Transverse colon (tissue), 4 donors: ENCODE measurements around the gene CNTN1. TPM values are rescaled to one million over a fixed set of nuclear protein-coding genes. Genes with fewer than 3 reads are reported as not detected.

Experiments used
- DNase-seq: peaks from one replicate; pipeline ENCODE4 v3.0.0-alpha.2; 2019
- H3K27ac ChIP-seq, 4 donors: fragments of 200-600 bp; sonication (generic); 2 replicates each; pipeline ENCODE4 v1.5.1; 2016 to 2018; ENCODE audit warnings: inconsistent platforms in 4 of 4
- H3K27me3 ChIP-seq: fragments of 200-600 bp; sonication (generic); 2 replicates; pipeline ENCODE4 v1.5.1; 2017; ENCODE audit warnings: inconsistent platforms
- H3K36me3 ChIP-seq, 4 donors: fragments of 200-600 bp; sonication (generic); 2 replicates each; pipeline ENCODE4 v1.5.1; 2017 to 2019; ENCODE audit warnings: inconsistent platforms in 4 of 4
- H3K4me1 ChIP-seq, 4 donors: fragments of 200-600 bp; sonication (generic); 2 replicates each; pipeline ENCODE4 v1.5.1; 2017 to 2020; ENCODE audit warnings: inconsistent platforms in 4 of 4
- H3K4me3 ChIP-seq, 4 donors: fragments of 200-600 bp; sonication (generic); 1 replicate in 1 of 4; 2 replicates in 3 of 4; pipeline versions ENCODE4 v1.5.1 to v1.6.1; 2017 to 2019; ENCODE audit warnings: inconsistent platforms in 4 of 4
- H3K9me3 ChIP-seq, 2 donors: fragments of 200-600 bp; sonication (generic); 2 replicates each; pipeline ENCODE4 v1.5.1; 2017 to 2019; ENCODE audit warnings: inconsistent platforms in 2 of 2
- EP300 ChIP-seq: sonication (generic); formaldehyde crosslinking; IDR thresholded peaks from one replicate; pipeline ENCODE4 v1.6.1; 2017; ENCODE audit warnings: antibody characterized with exemption, low read depth
- POLR2A ChIP-seq: fragments of 450-650 bp; IDR thresholded peaks from one replicate; pipeline ENCODE4 v1.6.1; 2016; ENCODE audit warnings: antibody characterized with exemption, mild to moderate bottlenecking, moderate library complexity
- POLR2AphosphoS5 ChIP-seq, 3 donors: sonication (generic); formaldehyde crosslinking; IDR thresholded peaks; one replicate each; pipeline ENCODE4 v1.6.1; 2016; ENCODE audit warnings: antibody characterized with exemption in 3 of 3
- WGBS, 2 donors: methylation state at CpG; one replicate each; pipeline ENCODE4 v1.1.5; 2018; ENCODE audit warnings: low coverage in 1 of 2; 5-methylcytosine and 5-hydroxymethylcytosine counted together
- in situ Hi-C, 4 donors: fragments of 200-750 bp; cut with MboI; loops; one replicate each; pipeline versions ENCODE4 v1.15.0 to v1.15.1; 2017; ENCODE audit warnings: low sequenced_read_pairs in 3 of 4, low pct_ligation_motif_present in 1 of 4, low pct_unique_long_range_greater_than_20kb in 1 of 4
- intact Hi-C: fragments of 100-400 bp; cut with DNase I; formaldehyde crosslinking; loops from one replicate; pipeline ENCODE4 v1.15.1; 2023; ENCODE audit warnings: low total_unique reads
- total RNA-seq, 4 donors: library from RNA; depleted of rRNA; stranded (reverse); fragments of >200 nt; gene quantifications; one replicate each; pipeline ENCODE4 v1.1.0, GENCODE V29; 2016
- TF ChIP-seq, protein P1 (sequence below), 5 experiments: fragments of 200-600 bp in 3 of 5; fragments of 450-650 bp in 2 of 5; sonication (generic) in 3 of 5; IDR thresholded peaks; 1 replicate in 2 of 5; 2 replicates in 3 of 5; pipeline ENCODE4 v1.5.1; 2016 to 2017; ENCODE audit warnings: antibody characterized with exemption in 5 of 5, inconsistent platforms in 3 of 5, mild to moderate bottlenecking in 2 of 5, moderate library complexity in 1 of 5

The CNTN1 gene
- total RNA-seq, 4 donors from 2014 or later: 0.60 to 3.2 (median 1.4) TPM

- no peak overlapping the region for H3K27ac ChIP-seq
- no peaks in the 10 kb centered on the region for H3K36me3 ChIP-seq
- intact Hi-C loops (loop anchor here (5.0 kb wide), 1 partner anchor 529 kb away; no protein-coding TSS in a partner anchor), in situ Hi-C loops (no loop called here)
- H3K4me3 ChIP-seq: no peak overlapping the region
- TF ChIP-seq, protein P1, sequence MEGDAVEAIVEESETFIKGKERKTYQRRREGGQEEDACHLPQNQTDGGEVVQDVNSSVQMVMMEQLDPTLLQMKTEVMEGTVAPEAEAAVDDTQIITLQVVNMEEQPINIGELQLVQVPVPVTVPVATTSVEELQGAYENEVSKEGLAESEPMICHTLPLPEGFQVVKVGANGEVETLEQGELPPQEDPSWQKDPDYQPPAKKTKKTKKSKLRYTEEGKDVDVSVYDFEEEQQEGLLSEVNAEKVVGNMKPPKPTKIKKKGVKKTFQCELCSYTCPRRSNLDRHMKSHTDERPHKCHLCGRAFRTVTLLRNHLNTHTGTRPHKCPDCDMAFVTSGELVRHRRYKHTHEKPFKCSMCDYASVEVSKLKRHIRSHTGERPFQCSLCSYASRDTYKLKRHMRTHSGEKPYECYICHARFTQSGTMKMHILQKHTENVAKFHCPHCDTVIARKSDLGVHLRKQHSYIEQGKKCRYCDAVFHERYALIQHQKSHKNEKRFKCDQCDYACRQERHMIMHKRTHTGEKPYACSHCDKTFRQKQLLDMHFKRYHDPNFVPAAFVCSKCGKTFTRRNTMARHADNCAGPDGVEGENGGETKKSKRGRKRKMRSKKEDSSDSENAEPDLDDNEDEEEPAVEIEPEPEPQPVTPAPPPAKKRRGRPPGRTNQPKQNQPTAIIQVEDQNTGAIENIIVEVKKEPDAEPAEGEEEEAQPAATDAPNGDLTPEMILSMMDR (IDR thresholded peaks at IDR 0.05): no peak
- no peak for TF ChIP-seq EP300
- TF ChIP-seq POLR2AphosphoS5 (IDR thresholded peaks at IDR 0.05): no peak
- no peak for TF ChIP-seq POLR2A
- DNase-seq: no peak
- WGBS, 2 donors: 89 to 95% methylated on average over 5 of the region's 5 CpGs
- H3K4me1 ChIP-seq: no peaks in the 10 kb centered on the region
- no peaks in the 10 kb centered on the region for H3K27me3 ChIP-seq
- no peaks in the 10 kb centered on the region for H3K9me3 ChIP-seq
These were observed 325.8 kb downstream of the CNTN1 start for GRCh38 chr12:41018010-41018409.

DNA sequence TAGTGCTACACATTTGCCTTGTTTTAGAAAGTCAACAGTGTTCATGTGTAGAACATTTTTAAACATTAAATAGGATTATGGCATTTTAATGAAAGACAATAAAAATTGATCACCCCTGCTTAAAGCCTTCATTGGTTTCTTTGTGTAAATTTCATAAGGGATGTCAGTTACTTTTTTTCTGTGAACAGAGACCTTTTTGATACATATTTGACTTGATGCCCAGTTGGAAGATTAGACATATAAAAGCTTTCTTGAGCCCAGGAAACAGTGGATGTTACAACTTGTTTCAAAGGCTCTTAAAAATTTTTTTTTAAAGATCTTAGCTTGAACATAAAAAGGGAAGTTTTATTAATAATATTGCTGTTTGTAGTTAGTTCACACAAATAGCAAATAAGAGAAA lies 327.2 kb downstream of the CNTN1 start:
- DNase-seq: no peak
- H3K27ac ChIP-seq: no peak overlapping the region
- H3K4me3 ChIP-seq: no peak overlapping the region
- no peaks in the 10 kb centered on the region for H3K36me3 ChIP-seq
- in situ Hi-C loops: no loop called here
- no peaks in the 10 kb centered on the region for H3K4me1 ChIP-seq
- intact Hi-C loops: loop anchor here (5.0 kb wide), 1 partner anchor 528 kb away; no protein-coding TSS in a partner anchor
- TF ChIP-seq POLR2AphosphoS5 (IDR thresholded peaks at IDR 0.05) (no peak), EP300 (no peak), POLR2A (no peak)
- TF ChIP-seq, protein P1 (IDR thresholded peaks at IDR 0.05): no peak
- no peaks in the 10 kb centered on the region for H3K27me3 ChIP-seq
- H3K9me3 ChIP-seq: no peaks in the 10 kb centered on the region

DNA sequence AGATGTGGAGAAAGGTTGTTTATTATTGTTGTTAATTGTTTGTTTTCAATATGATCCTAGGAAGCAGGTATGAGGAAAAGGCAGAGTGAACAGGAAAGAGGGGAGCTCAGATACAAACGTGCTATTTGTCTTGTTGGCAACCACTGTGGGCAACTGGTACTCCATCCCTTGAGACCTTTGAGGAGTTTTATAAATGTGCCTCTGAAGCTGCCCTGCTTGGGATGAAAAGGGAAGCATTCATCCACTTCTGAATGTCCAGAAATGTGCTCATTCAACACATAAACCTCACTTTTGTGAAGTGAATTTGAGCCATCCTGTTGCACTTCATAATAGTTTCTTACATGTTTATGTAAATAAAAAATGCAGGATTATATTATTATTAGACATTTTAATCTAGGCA lies 331.6 kb downstream of the CNTN1 start:
- Histone ChIP-seq H3K9me3 (no peaks in the 10 kb centered on the region), H3K4me1 (no peaks in the 10 kb centered on the region), H3K36me3 (no peaks in the 10 kb centered on the region), H3K4me3 (no peak overlapping the region), H3K27me3 (no peaks in the 10 kb centered on the region), H3K27ac (no peak overlapping the region)
- intact Hi-C loops: no loop called here
- 32 to 38% methylated on average over 1 of the region's 1 CpG for WGBS, 2 donors
- DNase-seq: no peak
- TF ChIP-seq POLR2A (no peak), POLR2AphosphoS5 (IDR thresholded peaks at IDR 0.05) (no peak), EP300 (no peak)
- TF ChIP-seq, protein P1 (IDR thresholded peaks at IDR 0.05): no peak
- in situ Hi-C loops: no loop called here

DNA sequence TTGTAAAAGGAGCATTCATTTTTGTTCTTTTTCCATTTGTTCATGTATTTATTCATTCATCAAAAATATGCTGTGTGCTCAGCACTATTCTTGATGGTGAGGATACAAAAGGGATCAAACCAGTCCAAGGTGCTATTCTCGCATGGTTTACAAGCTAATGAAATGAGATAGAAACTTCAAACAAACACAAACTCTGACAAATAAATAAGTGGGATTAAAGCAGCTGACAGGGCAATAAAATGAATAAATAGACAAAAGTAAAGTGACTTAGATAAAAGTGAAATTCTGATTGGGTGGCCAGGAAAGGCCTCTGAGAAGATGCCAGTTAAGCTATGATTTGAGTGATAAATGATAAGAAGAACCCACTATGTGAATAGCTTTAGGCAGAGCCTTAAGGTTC lies 333.9 kb downstream of the CNTN1 start:
- in situ Hi-C loops (no loop called here), intact Hi-C loops (no loop called here)
- WGBS, 2 donors: 43 to 67% methylated on average over 1 of the region's 1 CpG
- DNase-seq: no peak
- Histone ChIP-seq H3K4me1 (no peaks in the 10 kb centered on the region), H3K36me3 (no peaks in the 10 kb centered on the region), H3K4me3 (no peak overlapping the region), H3K27ac (no peak overlapping the region), H3K9me3 (no peaks in the 10 kb centered on the region), H3K27me3 (no peaks in the 10 kb centered on the region)
- TF ChIP-seq EP300: no peak
- no peak for TF ChIP-seq POLR2A
- TF ChIP-seq, protein P1 (IDR thresholded peaks at IDR 0.05): no peak
- no peak for TF ChIP-seq POLR2AphosphoS5 (IDR thresholded peaks at IDR 0.05)
